CD4-positive, alpha-beta T cell treated with Interferon alpha-2 for 1 hour (primary cell): Measurements from ENCODE around the gene ASTL.
A peak's percentile ranks its signal among the peaks of the same experiment; 100 is the strongest.
"Not testable (repeated sequence)": the region's sequence is repeated elsewhere in the genome, so short reads cannot be mapped to it uniquely, and the experiment has no call there.

Experiments
- DNase-seq, 2 donors: peaks; one replicate each; pipeline ENCODE4 v3.0.0-alpha.2; 2020 to 2022

The ASTL gene

GRCh38 chr2:96138179-96139145 is at the start of gene ASTL:
ASTL (minus strand) TSS chr2:96138502; CDS start chr2:96138436, 66 bp downstream.
- DNase-seq: peak; percentile 71 to 76

DNA sequence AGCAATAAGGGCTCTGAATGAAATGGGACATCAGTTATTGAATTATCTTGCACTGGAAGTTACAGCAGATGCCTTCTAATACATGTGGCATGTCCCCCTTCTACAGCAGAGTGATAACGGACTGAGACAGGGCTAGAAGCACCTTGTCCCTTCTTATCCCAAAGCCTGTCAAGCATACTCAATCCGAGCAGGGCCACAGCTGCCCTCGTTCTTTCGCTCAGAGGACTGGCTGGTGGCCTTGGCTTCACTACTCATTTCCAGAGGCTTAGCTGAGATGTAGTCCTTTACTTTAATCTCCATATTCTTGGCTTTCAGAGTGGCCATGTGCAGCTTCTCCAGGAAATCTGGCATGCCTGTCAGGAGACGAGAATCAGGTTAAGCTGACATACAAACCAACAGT is 48.3 kb upstream of the ASTL start:
- DNase-seq: no peak

DNA sequence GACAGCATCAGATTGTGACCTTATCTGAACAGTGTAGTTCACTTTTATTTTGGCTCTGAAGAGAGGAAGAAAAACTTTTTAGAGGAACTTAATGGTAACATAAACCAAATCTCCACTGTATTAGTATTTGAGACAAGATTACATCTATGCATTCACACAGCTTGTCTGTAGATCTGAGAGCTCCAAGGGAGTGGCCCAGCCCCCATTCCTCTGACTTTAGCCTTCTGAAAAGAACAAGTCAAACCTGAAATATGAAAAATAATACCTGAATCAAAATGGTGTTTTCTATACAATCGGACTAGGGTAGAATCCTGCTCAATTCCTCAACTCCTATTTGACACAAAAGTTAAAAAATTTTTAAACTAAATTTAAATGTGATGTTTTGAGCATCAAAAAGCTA is 47.2 kb upstream of the ASTL start:
- DNase-seq: no peak

- no peak for DNase-seq
These were observed 46.7 kb upstream of the ASTL start for GRCh38 chr2:96184989-96185388.

DNA sequence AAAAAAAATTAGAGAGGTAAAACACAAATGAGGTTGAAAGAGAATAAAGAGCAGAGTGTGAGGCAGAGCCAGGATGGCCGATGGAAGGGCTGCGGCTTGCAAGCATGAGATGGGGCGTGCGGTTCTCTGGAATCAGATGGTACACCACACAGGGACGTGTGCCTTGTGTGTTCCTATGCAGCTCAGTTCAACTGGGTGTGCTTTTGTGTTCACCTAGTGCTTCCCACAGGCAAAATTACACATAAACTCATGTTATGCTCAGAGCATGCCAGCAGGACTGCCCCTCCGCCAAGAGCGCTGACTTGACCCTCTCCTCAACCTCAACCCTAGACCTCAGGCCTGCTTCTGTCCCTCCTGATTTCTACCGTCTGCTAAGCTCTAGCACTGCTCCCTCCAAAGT is 45.9 kb upstream of the ASTL start:
- DNase-seq: no peak

DNA sequence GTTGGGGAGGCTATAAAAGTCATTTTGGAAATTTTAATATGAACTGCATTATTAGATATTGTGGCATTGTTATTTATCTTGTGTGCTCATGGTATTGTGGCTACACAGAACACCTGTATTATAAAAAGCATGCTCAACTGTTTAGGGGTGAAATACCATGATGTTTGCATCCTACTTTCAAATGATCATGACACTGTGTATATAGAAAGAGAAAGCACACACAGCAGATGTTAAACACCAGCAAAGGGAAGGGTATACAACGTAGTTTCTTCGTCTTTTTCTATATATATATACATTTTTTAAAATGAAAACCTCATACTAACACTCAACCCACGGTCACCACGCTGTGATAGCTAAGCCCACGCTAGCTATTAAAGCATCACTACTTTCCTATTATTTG is 43.2 kb upstream of the ASTL start:
- DNase-seq: no peak

DNA sequence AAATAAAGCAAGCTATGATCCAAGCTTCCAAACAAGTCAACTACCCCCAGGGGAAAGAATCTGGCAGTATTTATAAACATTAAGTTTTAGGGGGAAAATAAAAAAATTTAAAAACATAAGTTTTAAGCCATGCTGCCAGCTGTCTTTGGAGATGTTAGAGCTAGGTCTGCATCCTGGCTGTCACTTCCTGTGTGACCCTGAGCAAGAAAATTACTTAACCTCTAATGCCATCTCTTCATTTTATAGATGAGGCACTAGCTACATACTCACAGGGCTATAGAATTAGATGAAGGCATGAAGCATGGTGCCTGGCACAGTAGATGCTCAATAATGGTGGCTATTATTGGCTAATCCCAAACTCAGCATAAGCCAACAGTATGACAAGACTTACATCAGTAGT is 42.2 kb upstream of the ASTL start:
- DNase-seq: no peak

DNA sequence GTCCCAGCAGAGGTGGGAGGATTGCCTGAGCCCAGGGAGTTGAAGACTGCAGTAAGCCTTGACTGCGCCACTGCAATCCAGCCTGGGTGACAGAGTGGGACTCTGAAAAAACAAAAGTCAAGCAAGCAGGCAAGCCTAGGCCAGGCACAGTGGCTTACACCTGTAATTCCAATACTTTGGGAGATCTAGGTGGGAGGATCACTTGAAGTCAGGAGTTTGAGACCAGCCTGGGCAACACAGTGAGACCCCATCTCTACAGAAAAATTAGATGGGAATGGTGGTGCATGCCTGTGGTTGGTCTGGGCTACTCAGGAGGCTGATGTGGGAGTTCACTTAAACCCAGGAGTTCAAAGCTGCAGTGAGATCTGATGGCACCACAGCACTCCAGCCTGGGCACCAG is 41.7 kb upstream of the ASTL start:
- no peak for DNase-seq

- DNase-seq: no peak
These were observed 38.4 kb upstream of the ASTL start for GRCh38 chr2:96176661-96177060.

- DNase-seq: no peak
These were observed 37.6 kb upstream of the ASTL start for GRCh38 chr2:96175951-96176350.

- DNase-seq: peak; percentile 80 to 87
These were observed 36.2 kb upstream of the ASTL start for GRCh38 chr2:96174251-96175144.

GRCh38 chr2:96171831-96172230 is 33.5 kb upstream of the ASTL start:
- no peak for DNase-seq

GRCh38 chr2:96170626-96171025 is 32.3 kb upstream of the ASTL start:
- no peak for DNase-seq

GRCh38 chr2:96169868-96170507 is 31.7 kb upstream of the ASTL start:
- no peak for DNase-seq

GRCh38 chr2:96167407-96168013 is 29.2 kb upstream of the ASTL start:
- DNase-seq: peak in 1 of 2 donors; percentile 16

GRCh38 chr2:96164459-96165184 is 26.3 kb upstream of the ASTL start:
- DNase-seq: peak; percentile 57 to 79

GRCh38 chr2:96163768-96164429 is 25.6 kb upstream of the ASTL start:
- DNase-seq: peak; percentile 65 to 75

- no peak for DNase-seq
These were observed 25.1 kb upstream of the ASTL start for GRCh38 chr2:96163415-96163767.

DNA sequence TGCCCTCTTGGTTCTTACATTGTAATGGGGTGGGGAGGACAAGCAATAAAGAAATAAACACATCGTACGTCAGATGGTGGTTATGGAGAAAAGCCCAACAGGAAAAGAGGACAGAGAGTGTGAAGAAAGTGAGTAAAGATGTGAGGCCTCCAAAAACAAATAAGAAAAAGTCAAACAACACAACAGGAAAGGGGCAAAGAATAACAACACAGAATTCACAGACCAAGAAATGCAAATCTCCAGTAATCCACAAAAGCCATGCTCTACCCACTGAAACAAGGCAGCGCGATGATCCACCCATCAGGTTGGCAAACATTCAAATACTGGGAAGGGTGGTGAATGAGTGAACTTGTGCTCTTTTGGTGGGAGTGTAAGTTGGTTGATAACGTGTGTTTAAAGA is 23.6 kb upstream of the ASTL start:
- DNase-seq: peak in 1 of 2 donors; percentile 49

DNA sequence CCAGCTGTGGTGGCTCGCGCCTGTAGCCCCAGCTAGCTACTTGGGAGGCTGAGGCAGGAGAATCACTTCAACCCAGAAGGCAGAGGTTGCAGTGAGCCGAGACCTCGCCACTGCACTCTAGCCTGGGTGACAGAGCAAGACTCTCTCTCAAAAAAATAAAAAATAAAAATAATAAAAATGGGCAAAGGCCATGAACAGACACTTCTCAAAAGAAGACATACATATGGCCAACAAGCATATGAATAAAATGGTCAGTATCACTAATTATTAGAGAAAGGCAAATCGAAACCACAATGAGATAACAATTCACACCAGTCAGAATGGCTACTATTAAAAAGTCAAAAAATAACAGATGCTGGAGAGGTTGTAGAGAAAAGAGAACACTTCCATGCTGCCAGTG is 22.1 kb upstream of the ASTL start:
- not testable (repeated sequence) for DNase-seq

GRCh38 chr2:96159084-96159830 is 21.0 kb upstream of the ASTL start:
- peak in 1 of 2 donors; percentile 51 for DNase-seq
